Measurements from ENCODE around the gene UBE2Q1.

UBE2Q1 gene

DNA sequence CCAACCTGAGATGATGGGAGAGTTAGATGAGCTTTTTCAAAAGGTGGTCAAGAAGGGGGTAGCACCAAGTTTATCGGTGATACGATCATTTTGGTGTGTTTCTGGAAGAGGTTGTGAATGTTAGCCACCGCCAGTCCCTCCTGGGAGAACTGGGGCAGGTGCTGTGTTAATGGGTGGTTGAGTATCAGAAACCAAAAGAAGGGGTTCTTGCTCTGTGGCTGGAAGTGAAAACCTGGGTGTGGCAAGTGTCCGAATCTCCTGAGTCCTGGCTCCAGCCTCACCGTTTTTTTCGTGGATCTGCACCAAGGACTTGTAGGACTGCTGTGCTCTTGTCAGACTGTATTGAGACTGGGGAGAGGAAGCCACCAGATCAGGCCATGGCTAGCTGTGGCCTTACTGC is 7.8 kb downstream of the UBE2Q1 start:
- no peak for TF ChIP-seq SP1 (IDR thresholded peaks at IDR 0.05)
- TF ChIP-seq BHLHE40 (IDR thresholded peaks at IDR 0.05; ENCODE audit: borderline replicate concordance), result no peak
- TF ChIP-seq FOXA1 (IDR thresholded peaks at IDR 0.05), result no peak
- ChIA-PET POLR2A (no interaction called here), CTCF (interaction anchor here (0.6 kb wide), 1 partner anchor 433 kb away, joined by 3 read pairs; no protein-coding TSS in a partner anchor)
- no peak for DNase-seq (ENCODE audit: extremely low spot score)

DNA sequence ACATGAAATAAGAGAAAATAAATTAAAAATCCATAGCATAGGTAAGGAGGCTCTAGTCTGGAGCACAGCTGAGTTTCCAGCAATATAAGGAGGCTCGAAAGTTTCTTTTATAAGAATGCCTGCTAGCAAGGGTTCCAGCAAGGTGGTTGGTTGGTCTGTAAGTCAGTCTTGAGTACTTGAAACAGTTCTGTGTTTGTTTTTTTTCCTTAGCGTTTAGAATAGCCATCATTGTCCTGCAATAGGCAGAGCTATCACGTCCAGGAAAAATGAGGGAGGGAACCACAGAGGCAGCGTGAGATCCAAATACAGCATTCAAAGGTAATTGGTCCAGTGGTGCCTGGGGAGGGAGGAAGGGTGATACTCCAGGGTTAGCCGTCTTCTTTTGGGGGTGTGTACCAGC is 8.4 kb downstream of the UBE2Q1 start:
- DNase-seq (ENCODE audit: extremely low spot score), result no peak
- TF ChIP-seq SP1 (IDR thresholded peaks at IDR 0.05) (no peak), LEF1 (IDR thresholded peaks at IDR 0.05; ENCODE audit: borderline replicate concordance) (no peak), ZNF384 (IDR thresholded peaks at IDR 0.05) (no peak), NFRKB (IDR thresholded peaks at IDR 0.05) (no peak), L3MBTL2 (conservative IDR thresholded peaks at IDR 0.05) (no peak), FOXK2 (IDR thresholded peaks at IDR 0.05) (no peak), ARNT (IDR thresholded peaks at IDR 0.05) (no peak)
- ChIA-PET POLR2A (no interaction called here), CTCF (no interaction called here)

DNA sequence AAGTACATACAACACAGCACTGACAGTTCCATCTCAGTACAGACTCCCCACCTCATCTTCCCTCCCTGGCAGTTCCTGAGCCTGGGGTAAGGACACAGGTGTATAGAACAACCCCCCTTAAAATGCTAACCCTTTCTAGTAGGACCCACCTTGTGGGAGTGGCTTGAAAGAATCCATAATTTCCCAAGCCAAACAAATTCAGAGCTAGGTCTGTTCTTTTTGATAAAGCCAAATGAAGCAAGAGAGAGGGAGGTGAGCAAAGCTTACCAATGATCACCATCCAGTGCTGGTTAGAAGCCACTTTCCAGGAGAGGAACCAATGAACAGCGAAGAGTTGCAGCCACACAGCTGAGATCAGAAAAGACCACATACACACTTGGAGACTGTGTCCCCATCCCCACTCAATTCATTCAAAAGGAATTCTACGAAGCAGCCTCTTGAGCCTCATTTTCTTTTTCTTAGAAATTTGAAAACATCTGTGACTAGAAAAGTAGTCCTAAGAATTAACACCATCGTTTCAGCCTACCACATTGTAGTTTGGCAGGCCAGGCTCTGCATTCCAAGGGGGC is 9.2 kb downstream of the UBE2Q1 start:
- DNase-seq (ENCODE audit: extremely low spot score), result no peak
- CTCF ChIA-PET, result interaction anchor here (0.6 kb wide), 1 partner anchor 326 kb away, joined by 4 read pairs; no protein-coding TSS in a partner anchor
- POLR2A ChIA-PET, result no interaction called here
- no peak for TF ChIP-seq BHLHE40 (IDR thresholded peaks at IDR 0.05; ENCODE audit: borderline replicate concordance)
- no peak for TF ChIP-seq ZNF384 (IDR thresholded peaks at IDR 0.05)
- no peak for TF ChIP-seq SUZ12 (IDR thresholded peaks at IDR 0.05)
- TF ChIP-seq FOXK2 (IDR thresholded peaks at IDR 0.05), result no peak
- no peak for TF ChIP-seq HDGF (IDR thresholded peaks at IDR 0.05; ENCODE audit: borderline replicate concordance)
- TF ChIP-seq FOXM1 (IDR thresholded peaks at IDR 0.05; ENCODE audit: borderline replicate concordance), result no peak
- TF ChIP-seq TARDBP (IDR thresholded peaks at IDR 0.05), result no peak
- TF ChIP-seq NFRKB (IDR thresholded peaks at IDR 0.05), result no peak

DNA sequence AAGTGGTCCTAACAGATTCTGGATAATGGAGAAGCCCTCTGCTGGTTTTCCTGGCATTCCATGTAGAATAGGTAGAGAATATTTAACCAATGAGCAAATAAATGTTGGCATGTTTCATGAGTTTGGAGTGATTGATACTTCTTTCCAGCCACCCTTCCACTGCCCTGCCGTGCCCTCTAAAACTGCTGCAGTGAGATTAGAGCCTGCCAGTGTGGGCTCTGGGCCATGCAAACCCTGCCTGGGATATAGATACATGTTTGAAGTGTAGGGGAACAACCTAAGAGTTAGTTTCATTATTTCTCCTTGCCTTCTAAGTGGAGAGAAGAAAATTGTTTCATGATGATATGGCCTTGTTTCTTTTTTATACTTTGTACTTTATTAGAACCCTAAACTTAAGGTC is 10.4 kb downstream of the UBE2Q1 start:
- POLR2A ChIA-PET, result no interaction called here
- TF ChIP-seq L3MBTL2 (conservative IDR thresholded peaks at IDR 0.05) (no peak), NFRKB (IDR thresholded peaks at IDR 0.05) (no peak), ZNF384 (IDR thresholded peaks at IDR 0.05) (no peak), HDGF (IDR thresholded peaks at IDR 0.05; ENCODE audit: borderline replicate concordance) (no peak), FOXA1 (IDR thresholded peaks at IDR 0.05) (no peak), FOXK2 (IDR thresholded peaks at IDR 0.05) (no peak)
- DNase-seq (ENCODE audit: extremely low spot score), result no peak
- CTCF ChIA-PET, result interaction anchor here (2.7 kb wide), 1 partner anchor 67 kb away, joined by 47 read pairs; no protein-coding TSS in a partner anchor

DNA sequence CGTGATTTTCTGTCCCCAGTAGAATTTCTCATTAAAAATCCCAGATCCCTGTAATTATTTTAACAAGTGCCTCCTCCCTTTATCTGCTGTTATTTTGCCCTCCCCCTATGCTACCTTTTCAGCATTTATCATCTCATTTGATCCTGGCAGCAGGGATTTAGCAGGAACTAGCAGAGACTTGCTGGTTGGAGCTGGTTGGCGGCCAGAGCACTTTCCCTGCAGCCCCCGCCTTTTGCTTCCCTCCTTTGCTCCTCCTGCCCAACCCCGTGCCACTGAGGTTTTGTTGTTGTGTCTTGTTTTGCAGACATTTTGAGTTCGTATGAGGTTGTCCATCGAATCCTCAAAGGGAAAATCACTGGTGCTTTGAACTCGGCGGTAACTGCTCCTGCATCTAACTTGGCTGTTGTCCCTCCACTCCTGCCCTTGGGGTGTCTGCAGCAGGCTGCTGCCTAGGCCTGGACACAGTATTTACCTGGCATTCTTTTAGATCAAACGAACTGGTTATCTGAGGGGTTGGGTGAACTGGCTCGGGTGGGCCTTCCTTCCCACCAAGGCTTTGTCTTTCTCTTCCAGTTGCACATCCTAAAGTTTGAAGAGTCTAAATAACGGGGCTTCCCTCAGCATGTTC is 11.2 kb downstream of the UBE2Q1 start:
- TF ChIP-seq LEF1 (IDR thresholded peaks at IDR 0.05; ENCODE audit: borderline replicate concordance) (no peak), NFRKB (IDR thresholded peaks at IDR 0.05) (no peak), TARDBP (IDR thresholded peaks at IDR 0.05) (no peak), CTBP1 (IDR thresholded peaks at IDR 0.05; ENCODE audit: borderline replicate concordance) (no peak), FOXK2 (IDR thresholded peaks at IDR 0.05) (no peak), ZNF384 (IDR thresholded peaks at IDR 0.05) (no peak), ARNT (IDR thresholded peaks at IDR 0.05) (no peak), ELF4 (IDR thresholded peaks at IDR 0.05) (no peak), L3MBTL2 (conservative IDR thresholded peaks at IDR 0.05) (no peak), FOXM1 (IDR thresholded peaks at IDR 0.05; ENCODE audit: borderline replicate concordance) (no peak), HDGF (IDR thresholded peaks at IDR 0.05; ENCODE audit: borderline replicate concordance) (no peak), BHLHE40 (IDR thresholded peaks at IDR 0.05; ENCODE audit: borderline replicate concordance) (no peak), SUZ12 (IDR thresholded peaks at IDR 0.05) (no peak), SP1 (IDR thresholded peaks at IDR 0.05) (no peak), FOXA1 (IDR thresholded peaks at IDR 0.05) (no peak)
- TF ChIP-seq, protein P1, sequence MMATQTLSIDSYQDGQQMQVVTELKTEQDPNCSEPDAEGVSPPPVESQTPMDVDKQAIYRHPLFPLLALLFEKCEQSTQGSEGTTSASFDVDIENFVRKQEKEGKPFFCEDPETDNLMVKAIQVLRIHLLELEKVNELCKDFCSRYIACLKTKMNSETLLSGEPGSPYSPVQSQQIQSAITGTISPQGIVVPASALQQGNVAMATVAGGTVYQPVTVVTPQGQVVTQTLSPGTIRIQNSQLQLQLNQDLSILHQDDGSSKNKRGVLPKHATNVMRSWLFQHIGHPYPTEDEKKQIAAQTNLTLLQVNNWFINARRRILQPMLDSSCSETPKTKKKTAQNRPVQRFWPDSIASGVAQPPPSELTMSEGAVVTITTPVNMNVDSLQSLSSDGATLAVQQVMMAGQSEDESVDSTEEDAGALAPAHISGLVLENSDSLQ (IDR thresholded peaks at IDR 0.05), result no peak
- CTCF ChIA-PET, result interaction anchor here (0.6 to 2.7 kb wide), 26 partner anchors 8 to 221 kb away, joined by 3 to 47 read pairs (median 4); partner anchors contain the start of gene ATP8B2
- POLR2A ChIA-PET, result interaction anchor here (0.9 kb wide), 1 partner anchor 8 kb away, joined by 3 read pairs; no protein-coding TSS in a partner anchor
- DNase-seq (ENCODE audit: extremely low spot score), result no peak

DNA sequence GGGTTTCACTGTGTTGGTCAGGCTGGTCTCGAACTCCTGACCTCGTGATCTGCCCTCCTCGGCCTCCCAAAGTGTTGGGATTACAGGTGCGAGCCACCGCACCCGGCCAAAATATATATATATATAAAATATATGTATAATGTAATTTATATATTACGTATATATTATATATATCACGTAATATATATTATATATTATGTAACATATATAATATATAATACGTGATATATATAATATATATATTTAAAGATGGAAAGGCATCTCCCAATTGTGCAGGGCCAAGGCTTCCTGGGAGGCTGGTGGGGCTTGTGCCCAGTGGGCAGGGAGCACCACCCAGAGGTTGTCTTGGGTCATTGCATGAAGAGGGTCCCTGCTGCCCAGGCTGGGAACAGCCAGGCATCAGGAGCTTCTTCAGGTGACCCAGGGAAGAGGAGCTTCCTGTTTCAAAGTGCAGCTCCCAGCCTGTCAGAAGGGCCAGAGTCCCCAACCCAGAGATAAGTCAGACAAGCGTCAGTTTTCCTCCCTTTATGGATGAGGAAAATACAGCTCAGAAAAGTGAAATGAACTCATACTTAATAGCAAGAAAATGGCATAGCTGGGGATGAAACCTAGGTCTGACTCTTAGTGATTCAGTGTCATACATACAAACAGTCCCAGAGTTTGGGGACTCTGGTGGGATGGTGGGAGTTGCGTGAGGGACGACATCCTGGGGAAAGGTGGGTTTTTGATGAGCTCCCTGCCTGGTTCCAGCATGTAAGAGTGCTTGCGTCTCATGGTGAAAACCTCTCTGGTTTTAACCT is 12.0 kb downstream of the UBE2Q1 start:
- peak; percentile 89 for DNase-seq (ENCODE audit: extremely low spot score)
- TF ChIP-seq ARNT (IDR thresholded peaks at IDR 0.05) (no peak), TARDBP (IDR thresholded peaks at IDR 0.05) (no peak), SP1 (IDR thresholded peaks at IDR 0.05) (no peak), SUZ12 (IDR thresholded peaks at IDR 0.05) (no peak)
- ChIA-PET POLR2A (interaction anchor here (0.9 kb wide), 1 partner anchor 9 kb away, joined by 3 read pairs; no protein-coding TSS in a partner anchor), CTCF (interaction anchor here (0.6 to 2.7 kb wide), 26 partner anchors 9 to 266 kb away, joined by 3 to 47 read pairs (median 4); partner anchors contain the start of gene ATP8B2)

DNA sequence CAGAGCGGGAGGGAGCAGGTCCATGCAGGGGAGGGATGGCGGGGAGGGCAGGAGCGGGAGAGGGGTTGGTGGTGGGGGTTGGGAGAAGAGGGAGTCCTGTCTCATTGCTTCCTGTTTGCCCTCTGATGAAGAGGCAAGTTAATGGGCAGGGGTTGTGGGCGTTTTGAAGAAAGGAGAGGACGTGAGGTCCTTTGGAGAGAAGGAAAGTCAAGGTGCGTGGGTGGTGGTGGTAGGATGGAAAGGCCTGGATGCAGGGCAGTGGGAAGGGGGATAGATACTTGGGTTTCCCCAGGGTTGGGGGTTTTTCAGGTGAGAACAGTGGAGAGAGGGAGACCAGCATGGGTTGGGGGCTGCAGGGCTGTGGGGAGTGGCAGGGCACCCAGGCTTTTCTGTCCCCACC is 17.2 kb downstream of the UBE2Q1 start:
- TF ChIP-seq, protein P1 (IDR thresholded peaks at IDR 0.05), result no peak
- no peak for TF ChIP-seq ARNT (IDR thresholded peaks at IDR 0.05)
- no peak for DNase-seq (ENCODE audit: extremely low spot score)
- ChIA-PET POLR2A (interaction anchor here (1.1 kb wide), 1 partner anchor 17 kb away, joined by 3 read pairs; no protein-coding TSS in a partner anchor), CTCF (no interaction called here)

Measured in HEK293T (cell line).